Colonic mucosa (tissue), 4 donors: ENCODE results near the gene IPP. TPM values are rescaled to one million over a fixed set of nuclear protein-coding genes. Genes with fewer than 3 reads are reported as not detected.
A peak's percentile ranks its signal among the peaks of the same experiment; 100 is the strongest.

Source experiments
- DNase-seq: peaks from one replicate; pipeline ENCODE4 v3.0.0-alpha.2; 2020
- H3K27ac ChIP-seq: fragments of 200-600 bp; one replicate; pipeline ENCODE4 v1.8.0; 2021
- H3K27me3 ChIP-seq: fragments of 200-600 bp; one replicate; pipeline ENCODE4 v1.8.0; 2021
- H3K36me3 ChIP-seq: fragments of 200-600 bp; one replicate; pipeline ENCODE4 v1.8.0; 2021
- H3K4me1 ChIP-seq: fragments of 200-600 bp; one replicate; pipeline ENCODE4 v1.8.0; 2021; ENCODE audit warnings: mild to moderate bottlenecking
- H3K4me3 ChIP-seq: fragments of 200-600 bp; one replicate; pipeline ENCODE4 v1.8.0; 2021
- H3K9ac ChIP-seq, 2 donors: one replicate each; pipeline ENCODE4 v1.7.0; 2013; ENCODE audit warnings: control low read depth in 2 of 2, low read depth in 2 of 2, low read length in 2 of 2
- H3K9me3 ChIP-seq: fragments of 200-600 bp; one replicate; pipeline ENCODE4 v1.8.0; 2021
- CTCF ChIP-seq: fragments of 200-600 bp; IDR thresholded peaks from one replicate; pipeline ENCODE4 v1.8.0; 2022; ENCODE audit warnings: antibody characterized with exemption, mild to moderate bottlenecking
- intact Hi-C: fragments of 100-400 bp; cut with DNase I; formaldehyde crosslinking; loops from one replicate; pipeline ENCODE4 v1.14.1; 2022
- total RNA-seq, 2 donors: library from RNA; stranded (reverse); fragmentation: NEBNext Ultra II Directional in 1 of 2; extraction: Animal tissue kit (Norgen Biotek cat#: 25700) in 1 of 2; gene quantifications; one replicate each; pipeline ENCODE4 v1.2.1, GENCODE V29; 2021
- donor health status: healthy.
- donor health status: DM: no; HTN: no; CAD: no.
- donor health status: DM: no; HTN: no; CAD: no.

The IPP gene
- total RNA-seq: 10 to 100 TPM; 17.7 to 19.2 TPM

DNA sequence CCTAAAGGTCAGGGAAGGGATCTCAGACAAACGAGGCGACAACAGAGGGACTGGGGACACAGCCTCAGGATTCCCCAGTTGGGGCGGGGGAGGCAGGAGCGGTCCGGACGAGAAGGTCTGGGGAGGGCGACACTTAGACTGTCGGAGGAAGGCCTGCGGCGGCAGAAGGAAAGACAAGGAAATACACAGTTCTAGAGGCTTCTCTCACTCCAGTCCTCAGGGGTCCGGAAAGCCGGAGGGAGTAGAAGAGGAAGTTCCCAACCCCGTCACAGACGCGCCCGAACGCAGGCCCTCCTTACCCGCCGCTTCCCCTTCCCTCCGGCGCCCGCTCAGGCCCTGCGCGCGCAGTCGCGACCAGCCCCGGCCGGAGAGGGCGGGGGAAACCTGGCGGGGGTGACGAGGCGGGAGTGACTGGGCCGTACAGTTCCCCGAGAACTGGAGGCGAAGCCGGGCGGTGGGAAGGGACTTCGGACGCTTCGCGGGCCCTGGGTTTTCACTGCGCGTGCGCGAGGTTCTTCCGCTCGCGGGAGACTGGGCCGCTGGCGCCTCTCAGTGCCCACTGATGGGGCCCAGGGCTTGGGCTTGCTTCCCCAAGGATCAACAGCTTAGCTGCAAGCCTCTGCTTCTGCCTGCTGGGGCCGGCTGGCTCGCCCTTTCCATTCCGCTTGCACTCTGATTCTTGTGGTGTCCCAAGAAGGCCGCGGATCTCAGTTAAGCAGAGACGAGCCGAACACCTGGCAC, at the start of gene IPP:
Gene IPP (minus strand): TSS at position 356 of the 741 bp plus-strand sequence. CDS start 4,242 bp downstream, outside the sequence.
- TF ChIP-seq CTCF: no peak
- Histone ChIP-seq H3K27ac (peak within 1 kb of the TSS; percentile 97), H3K36me3 (no peaks in the 10 kb centered on the region), H3K27me3 (no peaks in the 10 kb centered on the region), H3K4me3 (peak within 1 kb of the TSS; percentile 58), H3K9me3 (no peaks in the 10 kb centered on the region), H3K4me1 (no peaks in the 10 kb centered on the region), H3K9ac (peak within 1 kb of the TSS; percentile 94 to 100)
- peak; percentile 97 for DNase-seq
- intact Hi-C loops: loop anchor here (5.0 kb wide), 1 partner anchor 57 kb away; no protein-coding TSS in a partner anchor

DNA sequence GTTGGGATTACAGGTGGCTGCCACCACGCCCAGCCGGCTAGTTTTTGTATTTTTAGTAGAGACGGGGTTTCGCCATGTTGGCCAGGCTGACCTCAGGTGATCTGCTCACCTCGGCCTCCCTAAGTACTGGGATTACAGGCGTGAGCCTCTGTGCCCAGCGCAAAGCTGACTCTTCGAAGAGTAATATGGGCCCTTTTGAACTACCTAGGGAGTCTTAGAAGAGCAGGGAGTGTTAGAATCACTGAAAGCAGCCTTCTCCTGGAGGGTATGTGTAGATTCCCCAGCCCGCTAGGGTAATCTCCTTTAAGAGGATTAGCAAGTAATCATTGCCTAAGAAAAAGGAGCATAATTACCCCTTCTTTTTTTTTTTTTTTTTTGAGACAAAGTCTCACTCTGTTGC, 46.5 kb upstream of the IPP start:
- no peak for TF ChIP-seq CTCF

DNA sequence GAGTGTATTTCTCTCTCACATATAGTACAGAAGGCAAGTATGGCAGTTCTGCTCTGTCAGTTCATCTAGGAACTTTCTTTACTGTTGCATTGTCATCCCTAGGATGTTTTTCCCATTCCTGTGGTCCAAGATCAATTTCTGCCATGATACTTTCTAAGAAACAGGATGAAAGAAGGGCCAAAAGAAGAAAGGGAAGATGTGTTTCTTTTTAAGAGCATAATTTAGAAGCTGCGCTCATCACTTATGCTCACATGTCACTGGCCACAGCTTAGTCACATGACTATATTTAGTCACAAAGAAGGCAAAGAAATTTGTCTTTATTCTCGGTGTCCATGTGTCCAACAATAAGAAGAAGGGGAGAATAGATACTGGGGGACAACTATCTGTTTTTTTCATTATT, 45.9 kb upstream of the IPP start:
- TF ChIP-seq CTCF: no peak
- no peaks in the 10 kb centered on the region for H3K9me3 ChIP-seq
- intact Hi-C loops: no loop called here

More for the DNA sequence above, 46.5 kb upstream of the IPP start:
- Histone ChIP-seq H3K4me1 (no peaks in the 10 kb centered on the region), H3K4me3 (no peak overlapping the region), H3K9me3 (no peaks in the 10 kb centered on the region), H3K27ac (no peak overlapping the region), H3K9ac (no peak overlapping the region), H3K27me3 (no peaks in the 10 kb centered on the region), H3K36me3 (no peaks in the 10 kb centered on the region)
- intact Hi-C loops: no loop called here
- no peak for DNase-seq

GRCh38 chr1:45793942-45794604, 43.6 kb upstream of the IPP start:
- Histone ChIP-seq H3K4me3 (no peak overlapping the region), H3K4me1 (no peaks in the 10 kb centered on the region), H3K36me3 (no peaks in the 10 kb centered on the region), H3K9ac (no peak overlapping the region), H3K9me3 (no peaks in the 10 kb centered on the region), H3K27ac (no peak overlapping the region), H3K27me3 (no peaks in the 10 kb centered on the region)
- no peak for TF ChIP-seq CTCF
- intact Hi-C loops: no loop called here
- DNase-seq: no peak

More for the DNA sequence above, 45.9 kb upstream of the IPP start:
- Histone ChIP-seq H3K4me3 (no peak overlapping the region), H3K9ac (no peak overlapping the region), H3K27ac (no peak overlapping the region), H3K36me3 (no peaks in the 10 kb centered on the region), H3K4me1 (no peaks in the 10 kb centered on the region), H3K27me3 (no peaks in the 10 kb centered on the region)
- DNase-seq: no peak

GRCh38 chr1:45792744-45793143, 42.3 kb upstream of the IPP start:
- Histone ChIP-seq H3K4me3 (no peak overlapping the region), H3K9ac (no peak overlapping the region), H3K9me3 (no peaks in the 10 kb centered on the region), H3K36me3 (no peaks in the 10 kb centered on the region), H3K27ac (no peak overlapping the region), H3K4me1 (no peaks in the 10 kb centered on the region), H3K27me3 (no peaks in the 10 kb centered on the region)
- TF ChIP-seq CTCF: no peak
- intact Hi-C loops: no loop called here
- no peak for DNase-seq
